HG03045 (cell line): ENCODE results near the gene FHOD1.

Experiments
- ATAC-seq: cut with Tn5 transposase; IDR thresholded peaks from one replicate; pipeline ENCODE4 v1.9.1; 2021; ENCODE audit warnings: mild to moderate bottlenecking, moderate library complexity; ENCODE audit not compliant: unreplicated experiment

FHOD1 gene

GRCh38 chr16:67210069-67210937 lies 37.0 kb downstream of the FHOD1 start:
- ATAC-seq, result no peak

DNA sequence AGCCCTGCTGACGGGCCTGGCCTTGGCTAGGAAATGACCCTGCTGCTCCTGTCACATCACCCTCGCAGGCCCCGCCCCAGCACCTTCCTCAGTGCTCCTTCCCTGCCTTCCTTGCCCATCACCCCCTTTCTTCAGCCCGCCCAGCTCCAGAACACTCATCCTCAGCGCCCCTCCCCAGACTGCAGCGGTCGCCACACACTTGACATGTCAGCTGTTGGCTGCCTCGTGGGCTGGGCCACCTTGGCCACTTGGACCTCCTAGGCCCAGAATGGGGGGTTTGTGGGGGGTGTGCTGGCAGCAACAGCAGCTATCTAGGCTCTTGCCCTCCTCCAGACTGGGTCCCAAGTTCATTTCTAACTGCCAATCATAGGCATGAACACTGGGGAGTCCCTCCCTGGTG lies 37.7 kb downstream of the FHOD1 start:
- ATAC-seq, result no peak

DNA sequence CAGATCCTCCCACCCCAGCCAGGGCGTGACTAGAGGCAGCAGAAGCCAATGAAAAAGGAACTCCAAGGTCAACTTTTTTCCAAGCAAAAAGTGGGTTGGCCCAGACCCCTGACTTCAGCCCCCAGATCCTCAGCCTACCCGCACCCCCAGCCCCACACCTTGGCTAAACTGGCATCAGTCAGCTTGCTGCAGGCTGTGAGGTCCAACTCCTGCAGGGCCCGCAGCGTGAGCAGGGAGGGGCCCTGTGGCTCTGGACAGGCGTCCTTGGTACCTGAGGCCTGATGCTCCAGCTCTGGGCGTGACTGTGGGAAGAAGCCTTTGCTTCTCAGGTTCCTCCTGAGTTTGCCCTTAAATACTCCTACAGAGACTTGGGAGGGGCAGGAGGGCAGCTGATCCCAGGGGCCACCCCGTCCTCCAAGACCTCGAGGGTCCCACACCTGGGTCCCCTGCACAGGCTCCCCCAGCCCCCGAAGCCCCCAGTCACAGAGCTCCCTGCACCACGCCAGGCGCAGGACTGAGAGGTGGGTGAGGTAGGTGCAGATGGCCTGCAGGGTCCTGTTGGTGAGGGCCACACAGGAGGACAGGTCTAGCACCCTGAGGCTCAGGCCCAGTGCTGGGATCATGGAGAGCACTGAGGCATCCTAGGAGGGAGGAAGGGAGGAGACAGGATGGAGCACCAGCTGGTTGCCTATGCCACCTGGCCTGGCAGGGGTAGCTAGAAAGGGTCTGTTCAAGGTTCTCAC lies 39.0 kb downstream of the FHOD1 start:
- ATAC-seq, result no peak

GRCh38 chr16:67207249-67208091 lies 39.8 kb downstream of the FHOD1 start:
- ATAC-seq, result no peak

- ATAC-seq, result no peak
Measured at GRCh38 chr16:67206838-67207248, 40.4 kb downstream of the FHOD1 start.

DNA sequence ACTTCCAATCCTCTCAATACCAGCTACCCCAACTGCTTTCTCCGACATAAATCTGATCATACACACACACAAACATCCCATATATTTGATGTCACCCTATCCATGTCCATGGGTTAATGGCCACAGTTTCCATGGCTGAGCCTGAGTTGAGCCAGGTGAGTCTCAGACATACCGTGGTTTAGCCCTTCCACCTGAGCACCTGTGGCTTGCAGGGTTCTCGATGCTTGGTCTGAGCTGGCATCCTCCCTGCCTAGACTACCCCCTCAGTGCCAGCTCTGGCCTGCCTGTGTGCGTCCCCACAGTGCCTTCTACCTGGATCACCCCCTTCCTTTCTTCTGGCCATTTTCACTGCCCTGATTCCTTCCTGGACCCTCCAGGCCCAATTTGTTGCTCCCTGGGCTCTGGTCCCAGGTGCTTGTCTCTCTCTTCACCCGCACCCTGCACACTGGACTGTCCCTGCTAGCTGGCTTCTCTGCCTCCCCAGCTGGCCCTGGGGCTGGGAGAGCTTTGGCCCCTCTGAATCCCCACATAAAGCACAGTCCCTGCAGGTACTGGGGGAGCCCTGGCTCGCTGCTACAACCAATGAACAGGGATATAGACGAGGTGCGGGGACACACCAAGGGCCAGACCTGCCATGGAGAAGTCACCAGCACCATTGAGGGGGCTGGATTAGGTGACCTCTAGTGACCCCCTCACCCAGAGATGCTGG lies 41.0 kb downstream of the FHOD1 start:
- no peak for ATAC-seq

DNA sequence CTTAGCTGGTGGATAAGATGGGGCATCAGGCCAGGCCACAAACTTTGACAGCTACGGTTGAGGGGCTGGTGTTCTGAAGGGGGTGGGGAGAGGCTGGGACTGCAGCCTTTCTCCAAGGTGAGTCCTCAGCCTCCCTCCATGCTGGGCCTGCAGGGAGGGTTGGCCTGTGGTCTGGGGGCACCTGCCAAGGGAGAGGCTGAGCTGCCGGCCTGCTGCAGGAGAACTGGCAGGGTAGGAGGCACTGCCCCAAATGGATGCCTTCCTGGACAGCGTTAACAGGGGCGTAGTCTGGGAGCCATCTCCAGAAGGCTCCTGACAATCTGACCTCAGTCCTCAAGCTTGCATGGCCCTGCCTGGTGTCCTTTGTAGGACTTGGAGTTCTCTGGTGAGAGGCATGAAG lies 43.2 kb downstream of the FHOD1 start:
- no peak for ATAC-seq

DNA sequence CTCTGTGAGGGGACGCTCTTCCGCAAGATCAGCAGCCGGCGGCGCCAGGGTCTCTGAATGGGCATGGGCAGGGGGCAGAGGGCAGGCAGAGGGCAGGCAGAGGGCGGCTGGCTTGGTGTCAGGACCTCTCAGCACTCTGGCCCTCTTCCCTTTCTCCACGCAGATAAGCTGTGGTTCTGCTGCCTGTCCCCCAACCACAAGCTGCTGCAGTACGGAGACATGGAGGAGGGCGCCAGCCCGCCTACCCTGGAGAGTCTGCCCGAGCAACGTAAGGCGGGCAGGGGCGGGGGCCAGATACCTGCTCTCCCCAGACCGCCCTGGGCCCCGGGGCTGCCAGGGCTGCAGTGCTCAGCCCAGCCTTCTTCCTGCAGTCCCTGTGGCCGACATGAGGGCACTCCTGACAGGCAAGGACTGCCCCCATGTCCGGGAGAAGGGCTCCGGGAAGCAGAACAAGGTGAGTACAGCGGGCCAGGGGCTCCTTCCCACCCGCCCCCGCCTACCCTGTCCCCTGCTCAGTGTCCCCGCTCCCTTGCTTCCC lies 44.3 kb downstream of the FHOD1 start:
- ATAC-seq, result no peak

GRCh38 chr16:67202426-67202825 lies 44.9 kb downstream of the FHOD1 start:
- no peak for ATAC-seq

- no peak for ATAC-seq
Measured at GRCh38 chr16:67201411-67202345, 45.6 kb downstream of the FHOD1 start.

- no peak for ATAC-seq
Measured at GRCh38 chr16:67200491-67200890, 46.8 kb downstream of the FHOD1 start.

- no peak for ATAC-seq
Measured at GRCh38 chr16:67199808-67200198, 47.5 kb downstream of the FHOD1 start.

DNA sequence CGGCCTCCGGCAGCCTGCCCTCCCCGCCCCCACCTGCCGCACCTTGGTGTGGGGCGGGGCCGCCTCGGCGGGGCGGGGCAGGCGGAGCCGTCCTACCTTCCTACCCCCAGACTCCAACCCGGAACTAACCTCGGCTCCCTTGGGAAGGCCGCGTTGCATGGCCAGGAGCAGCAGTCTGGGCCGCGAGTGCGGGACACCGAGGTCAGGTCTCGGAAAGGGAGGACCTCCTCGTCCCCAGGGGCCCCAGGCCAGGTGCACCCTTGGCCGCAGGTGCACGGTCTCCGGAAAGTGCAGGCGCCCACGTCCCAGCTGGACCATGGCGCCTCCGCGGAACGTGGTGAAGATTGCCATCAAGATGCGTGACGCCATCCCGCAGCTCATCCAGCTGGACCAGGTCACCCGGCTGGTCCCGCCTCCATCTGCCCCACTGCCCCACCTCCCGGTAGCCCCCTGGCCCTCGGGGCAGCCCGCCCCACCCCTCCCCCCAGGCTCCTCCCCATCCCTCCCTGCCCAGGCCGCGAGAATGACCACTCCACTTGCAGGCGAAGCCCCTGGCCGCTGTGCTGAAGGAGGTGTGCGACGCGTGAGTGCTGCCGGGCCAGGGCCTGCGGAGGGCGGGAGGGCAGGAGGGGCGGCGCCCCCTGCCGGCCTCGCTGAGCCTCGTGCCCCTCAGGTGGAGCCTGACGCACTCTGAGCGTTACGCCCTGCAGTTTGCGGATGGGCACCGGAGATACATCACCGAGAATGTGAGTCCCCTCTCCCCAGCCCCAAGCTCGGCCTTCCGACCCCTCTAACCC lies 48.1 kb downstream of the FHOD1 start, which contains the start of gene ELMO3:
TSS of gene ELMO3 (plus strand) at position 121 of the 797 bp plus-strand sequence. CDS start at position 317, 196 bp downstream.
- no peak for ATAC-seq

DNA sequence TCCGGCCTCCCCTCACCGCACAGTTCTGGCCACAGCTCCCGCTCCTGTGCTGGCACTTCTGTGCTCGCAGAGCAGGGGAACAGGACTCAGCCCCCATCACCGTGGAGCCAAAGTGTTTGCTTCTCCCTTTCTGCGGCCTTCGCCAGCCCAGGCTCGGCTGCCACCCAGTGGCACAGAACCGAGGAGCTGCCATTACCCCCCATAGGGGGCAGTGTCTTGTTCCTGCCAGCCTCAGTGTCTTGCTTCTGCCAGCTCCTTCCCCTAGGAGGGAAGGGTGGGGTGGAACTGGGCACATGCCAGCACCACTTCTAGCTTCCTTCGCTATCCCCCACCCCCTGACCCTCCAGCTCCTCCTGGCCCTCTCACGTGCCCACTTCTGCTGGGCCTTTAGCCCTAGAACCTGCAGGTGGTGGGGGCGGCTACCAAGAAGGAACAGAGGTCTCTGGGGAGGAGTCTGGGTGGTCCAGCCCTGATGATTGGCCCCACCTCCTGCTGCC lies 49.0 kb downstream of the FHOD1 start:
- no peak for ATAC-seq

GRCh38 chr16:67197704-67198103 lies 49.6 kb downstream of the FHOD1 start:
- ATAC-seq, result no peak

GRCh38 chr16:67196881-67197280 lies 50.4 kb downstream of the FHOD1 start:
- ATAC-seq, result no peak

DNA sequence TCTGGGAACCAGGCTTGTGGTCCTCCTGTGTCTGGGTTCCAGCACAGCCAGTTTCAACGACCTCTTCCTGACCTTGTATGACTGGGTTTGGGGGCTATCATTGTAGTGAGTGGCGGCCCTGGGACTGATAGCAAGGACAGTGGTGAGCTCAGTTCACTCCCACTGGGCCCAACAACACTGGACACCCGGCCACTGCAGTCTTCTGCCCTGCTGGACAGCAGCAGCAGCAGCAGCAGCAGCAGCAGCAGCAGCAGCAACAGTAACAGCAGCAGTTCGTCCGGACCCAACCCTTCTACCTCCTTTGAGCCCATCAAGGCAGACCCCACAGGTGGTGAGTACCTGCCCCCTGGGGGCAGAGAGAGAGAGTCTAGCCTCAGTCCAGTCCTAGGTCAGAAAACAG lies 51.6 kb downstream of the FHOD1 start:
- ATAC-seq, result no peak

DNA sequence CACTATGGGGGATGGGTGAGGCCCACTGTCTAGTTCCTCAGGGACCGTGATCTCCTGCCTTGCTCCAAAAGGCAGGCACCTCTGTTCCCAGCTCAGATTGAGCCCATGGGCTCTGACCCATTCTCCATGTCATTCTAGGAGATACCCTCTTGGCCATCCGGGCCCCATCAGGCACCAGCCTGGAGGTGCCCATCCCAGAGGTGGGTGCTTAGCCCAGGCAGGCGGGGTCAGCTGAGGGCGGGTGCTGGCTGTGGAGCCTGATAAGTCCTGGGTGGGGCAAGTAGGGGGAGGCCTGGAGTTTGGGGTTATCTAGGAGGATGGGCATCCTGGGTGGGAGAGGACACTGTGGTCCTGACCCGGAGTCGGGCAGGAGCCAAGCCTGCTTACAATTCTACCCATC lies 53.0 kb downstream of the FHOD1 start:
- ATAC-seq, result no peak
